GM12864 (cell line): ENCODE measurements around the gene KRTAP10-7.
"Not testable (repeated sequence)": the region's sequence is repeated elsewhere in the genome, so short reads cannot be mapped to it uniquely, and the experiment has no call there.

Source experiments
- DNase-seq: peaks from one replicate; pipeline ENCODE4 v3.0.0-alpha.2; 2011; ENCODE audit warnings: low read depth
- H3K4me3 ChIP-seq: 2 replicates; pipeline ENCODE4 v1.5.1; 2011; ENCODE audit warnings: mild to moderate bottlenecking, low read depth, low read length, control low read depth
- TF ChIP-seq, protein P1 (sequence below): IDR thresholded peaks from 2 replicates; pipeline ENCODE4 v1.5.1; 2011; ENCODE audit warnings: low read depth, mild to moderate bottlenecking, moderate library complexity, low read length, control low read depth, inconsistent platforms; ENCODE audit errors: missing control alignments

KRTAP10-7 gene

DNA sequence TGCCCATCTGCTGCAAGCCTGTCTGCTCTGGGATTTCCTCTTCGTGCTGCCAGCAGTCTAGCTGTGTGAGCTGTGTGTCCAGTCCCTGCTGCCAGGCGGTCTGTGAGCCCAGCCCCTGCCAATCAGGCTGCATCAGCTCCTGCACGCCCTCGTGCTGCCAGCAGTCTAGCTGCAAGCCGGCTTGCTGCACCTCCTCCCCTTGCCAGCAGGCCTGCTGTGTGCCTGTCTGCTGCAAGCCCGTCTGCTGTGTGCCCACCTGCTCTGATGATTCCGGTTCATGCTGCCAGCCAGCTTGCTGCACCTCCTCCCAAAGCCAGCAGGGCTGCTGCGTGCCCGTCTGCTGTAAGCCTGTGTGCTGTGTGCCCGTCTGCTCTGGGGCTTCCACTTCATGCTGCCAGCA is 694 bp downstream of the KRTAP10-7 start:
- DNase-seq, H3K4me3 ChIP-seq: not testable (repeated sequence)
- TF ChIP-seq, protein P1, sequence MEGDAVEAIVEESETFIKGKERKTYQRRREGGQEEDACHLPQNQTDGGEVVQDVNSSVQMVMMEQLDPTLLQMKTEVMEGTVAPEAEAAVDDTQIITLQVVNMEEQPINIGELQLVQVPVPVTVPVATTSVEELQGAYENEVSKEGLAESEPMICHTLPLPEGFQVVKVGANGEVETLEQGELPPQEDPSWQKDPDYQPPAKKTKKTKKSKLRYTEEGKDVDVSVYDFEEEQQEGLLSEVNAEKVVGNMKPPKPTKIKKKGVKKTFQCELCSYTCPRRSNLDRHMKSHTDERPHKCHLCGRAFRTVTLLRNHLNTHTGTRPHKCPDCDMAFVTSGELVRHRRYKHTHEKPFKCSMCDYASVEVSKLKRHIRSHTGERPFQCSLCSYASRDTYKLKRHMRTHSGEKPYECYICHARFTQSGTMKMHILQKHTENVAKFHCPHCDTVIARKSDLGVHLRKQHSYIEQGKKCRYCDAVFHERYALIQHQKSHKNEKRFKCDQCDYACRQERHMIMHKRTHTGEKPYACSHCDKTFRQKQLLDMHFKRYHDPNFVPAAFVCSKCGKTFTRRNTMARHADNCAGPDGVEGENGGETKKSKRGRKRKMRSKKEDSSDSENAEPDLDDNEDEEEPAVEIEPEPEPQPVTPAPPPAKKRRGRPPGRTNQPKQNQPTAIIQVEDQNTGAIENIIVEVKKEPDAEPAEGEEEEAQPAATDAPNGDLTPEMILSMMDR = peak; percentile 5

DNA sequence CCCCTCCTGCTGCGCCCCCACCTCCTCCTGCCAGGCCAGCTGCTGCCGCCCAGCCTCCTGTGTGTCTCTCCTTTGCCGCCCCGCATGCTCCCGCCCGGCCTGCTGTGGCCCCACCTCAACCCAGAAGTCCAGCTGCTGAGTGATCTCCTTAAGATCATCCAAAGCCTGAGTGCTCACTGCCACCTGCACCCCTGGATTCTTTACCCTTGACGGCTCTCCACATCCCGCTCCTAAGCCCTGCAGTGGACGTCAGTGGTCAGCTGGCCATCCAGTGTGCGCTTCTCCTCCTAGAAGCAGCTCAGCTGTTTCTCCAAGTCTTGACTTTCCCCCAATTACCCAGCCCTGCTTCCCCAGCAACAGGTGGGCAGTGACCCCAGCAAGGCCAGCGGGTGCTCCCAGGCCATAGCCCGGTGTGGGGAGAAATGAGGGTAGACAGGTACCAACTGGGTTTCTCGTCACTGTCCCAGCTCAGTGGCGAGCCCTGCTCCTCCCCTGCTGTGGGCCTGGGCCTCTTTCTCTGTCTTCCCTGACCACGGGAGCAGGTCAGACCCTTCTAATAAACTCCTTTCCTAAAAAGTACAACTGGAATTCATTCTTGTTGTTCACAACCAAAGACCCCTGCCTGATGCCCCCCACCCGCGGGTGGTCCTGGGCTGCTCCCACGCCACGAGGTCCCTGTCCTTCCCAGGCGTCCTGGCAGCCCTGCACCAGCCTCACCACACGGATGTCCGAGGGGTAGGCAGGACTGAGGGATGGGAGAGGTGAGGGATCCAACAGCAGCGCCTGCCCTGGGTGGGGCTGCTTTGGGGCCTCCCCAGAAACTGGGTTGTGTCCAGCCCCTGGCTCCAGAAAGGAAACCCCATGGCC is 1.4 kb downstream of the KRTAP10-7 start:
- TF ChIP-seq, protein P1 = no peak
- no peak for DNase-seq
- H3K4me3 ChIP-seq = no peak overlapping the region

DNA sequence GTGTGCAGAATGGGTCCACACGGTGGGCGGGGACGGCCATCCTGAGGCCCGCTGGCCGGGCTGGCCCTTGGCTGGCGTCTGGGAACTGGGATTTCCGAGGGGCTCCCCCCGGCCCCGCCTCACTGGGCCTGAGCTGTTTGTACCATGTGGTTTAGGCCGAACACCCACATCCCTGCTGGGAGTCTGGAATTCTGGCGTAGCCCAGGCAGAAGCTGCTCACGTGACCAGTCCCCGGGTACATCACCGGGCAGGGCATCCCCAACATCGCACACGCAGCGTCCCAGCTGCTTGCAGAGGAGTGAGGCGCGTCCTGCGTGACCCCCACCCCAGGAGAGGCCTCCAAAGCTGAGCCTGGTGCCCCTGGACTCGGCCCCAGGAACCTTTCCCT is 2.1 kb downstream of the KRTAP10-7 start:
- H3K4me3 ChIP-seq = no peak overlapping the region
- TF ChIP-seq, protein P1 = no peak
- no peak for DNase-seq

DNA sequence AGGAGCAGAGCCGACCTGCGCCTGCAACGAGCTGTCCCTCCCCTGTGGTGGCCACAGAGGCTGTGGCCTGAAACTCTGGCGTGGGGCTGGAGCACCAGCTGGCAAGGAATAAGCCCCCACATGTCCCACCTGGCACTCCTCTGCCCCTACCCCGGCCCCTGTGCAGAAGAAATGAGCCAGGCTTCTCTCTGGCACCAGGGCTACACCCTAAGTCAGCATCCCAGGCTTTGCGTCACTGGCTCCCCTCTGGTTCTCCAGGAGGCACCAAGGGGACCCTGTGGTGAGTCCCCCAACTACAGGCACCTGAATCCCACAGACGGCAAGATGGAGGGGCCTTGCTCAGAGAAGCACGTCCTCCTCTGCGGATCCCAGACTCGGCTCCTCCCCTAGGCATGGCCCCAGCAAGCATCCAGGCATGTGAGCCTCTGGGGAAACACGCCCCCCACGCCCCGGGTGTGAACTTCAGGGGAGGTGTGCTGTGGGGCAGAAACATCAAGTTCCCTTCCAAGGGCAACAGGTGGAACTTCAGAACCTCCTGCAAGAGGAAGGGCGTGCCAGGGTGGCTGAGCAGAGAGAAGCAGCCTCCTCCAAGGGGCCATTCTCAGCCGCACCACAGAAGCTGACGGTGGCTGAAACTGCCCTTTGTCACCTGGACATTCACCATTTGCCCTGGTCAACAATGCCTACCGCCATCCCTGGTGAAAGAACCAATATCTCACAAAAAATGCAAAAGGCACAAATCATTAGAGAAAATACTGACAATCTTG is 2.9 kb downstream of the KRTAP10-7 start:
- TF ChIP-seq, protein P1 = no peak
- no peak for DNase-seq
- H3K4me3 ChIP-seq = no peak overlapping the region

DNA sequence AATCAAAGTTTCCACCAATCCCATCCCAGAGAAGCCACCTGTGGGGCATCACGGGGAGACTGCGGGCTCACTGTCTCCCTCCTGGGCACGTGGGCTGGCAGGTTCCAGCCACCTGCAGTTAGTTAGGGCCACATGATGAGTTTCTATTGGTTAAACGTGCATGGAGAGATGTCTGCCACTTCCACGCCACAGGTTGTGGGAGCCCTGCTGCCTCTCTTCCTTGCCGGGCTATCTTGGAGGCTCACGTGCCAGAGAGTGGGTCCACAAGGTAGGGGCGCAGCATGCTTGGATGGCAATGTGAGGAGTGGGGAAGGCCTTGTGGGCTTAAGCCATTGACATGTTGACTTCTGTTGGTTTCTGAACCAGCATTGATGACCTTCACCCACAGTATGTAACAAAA is 3.5 kb downstream of the KRTAP10-7 start:
- no peak overlapping the region for H3K4me3 ChIP-seq
- DNase-seq = no peak
- TF ChIP-seq, protein P1 = no peak

DNA sequence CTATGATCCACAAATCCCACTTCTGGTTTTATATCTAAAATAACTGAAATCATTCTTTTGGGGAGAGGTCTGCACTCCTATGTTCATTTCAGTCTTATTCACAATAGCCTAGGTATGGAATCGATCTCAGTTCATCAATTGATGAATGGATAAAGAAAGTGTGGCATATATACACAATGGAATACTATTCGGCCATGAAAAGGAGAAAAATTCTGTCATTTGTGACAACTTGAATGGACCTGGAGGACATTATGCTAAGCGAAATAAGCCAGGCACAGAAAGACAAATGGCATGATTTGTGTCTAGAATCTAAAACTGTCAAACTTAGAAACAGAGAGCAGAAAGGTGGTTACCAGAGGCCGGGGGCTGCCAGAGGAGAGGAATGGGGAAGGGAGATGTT is 6.1 kb downstream of the KRTAP10-7 start:
- H3K4me3 ChIP-seq = no peak overlapping the region
- TF ChIP-seq, protein P1 = no peak
- DNase-seq = no peak
